Germinal center (tissue), 1 donor: ENCODE measurements around the gene PIMREG.

Source experiments
- DNase-seq: peaks from one replicate; pipeline ENCODE4 v3.0.0; 2012; ENCODE audit warnings: mixed read lengths, low spot score

Gene PIMREG

DNA sequence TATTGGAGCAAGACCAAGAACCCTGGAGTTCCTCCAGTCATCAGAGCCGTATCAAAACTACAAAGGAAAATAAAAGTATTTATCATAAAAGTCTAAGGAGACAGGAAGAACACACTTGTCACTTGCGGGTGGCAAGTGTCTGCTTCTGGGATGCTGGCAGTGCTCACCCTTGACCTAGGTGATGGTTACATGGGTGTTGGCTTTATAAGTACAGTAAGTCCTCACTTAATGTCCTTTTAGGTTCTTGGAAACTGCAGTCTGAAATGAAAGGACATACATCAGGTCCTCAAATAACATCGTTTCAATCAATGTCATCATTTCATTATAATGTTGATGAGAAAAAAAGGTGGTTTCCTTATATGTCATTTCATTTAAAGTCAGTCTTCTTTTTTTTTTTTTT is 6.3 kb upstream of the PIMREG start:
- no peak for DNase-seq

DNA sequence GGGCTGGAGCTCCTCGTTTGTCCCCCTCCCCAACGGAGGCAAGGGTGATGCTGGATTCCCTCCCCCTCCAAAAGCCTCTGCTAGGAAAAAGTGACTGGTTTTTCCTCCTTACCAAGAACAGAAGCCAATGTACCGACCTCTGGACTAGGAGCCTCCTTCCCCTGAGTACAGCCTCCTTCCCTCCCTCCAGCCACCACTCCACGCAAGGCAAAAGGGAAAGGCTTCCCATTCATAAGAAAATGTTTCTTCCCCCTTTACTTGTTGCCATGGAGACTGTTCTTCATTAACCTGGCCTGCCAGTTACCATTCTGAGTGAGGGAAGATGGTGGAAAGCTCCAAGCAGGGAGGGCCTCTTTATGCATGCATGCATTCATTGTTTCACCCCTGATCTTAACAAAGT is 4.3 kb upstream of the PIMREG start:
- no peak for DNase-seq

DNA sequence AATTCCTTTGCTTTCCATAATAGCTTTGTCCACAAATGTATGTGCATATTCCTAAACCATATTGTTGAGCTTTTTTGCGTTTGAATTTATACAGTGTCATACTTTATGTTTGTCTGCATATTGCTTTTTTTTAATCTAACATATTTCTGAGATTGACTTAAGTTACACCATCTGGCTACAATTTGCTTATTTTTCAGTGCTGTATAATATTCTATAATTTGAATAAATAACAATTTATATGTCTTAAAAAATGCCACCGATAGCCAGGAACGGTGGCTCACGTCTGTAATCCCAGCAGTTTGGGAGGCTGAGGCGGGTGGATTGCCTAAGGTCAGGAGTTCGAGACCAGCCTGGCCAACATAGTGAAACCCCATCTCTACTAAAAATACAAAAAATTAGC is 1.5 kb upstream of the PIMREG start:
- DNase-seq = no peak

DNA sequence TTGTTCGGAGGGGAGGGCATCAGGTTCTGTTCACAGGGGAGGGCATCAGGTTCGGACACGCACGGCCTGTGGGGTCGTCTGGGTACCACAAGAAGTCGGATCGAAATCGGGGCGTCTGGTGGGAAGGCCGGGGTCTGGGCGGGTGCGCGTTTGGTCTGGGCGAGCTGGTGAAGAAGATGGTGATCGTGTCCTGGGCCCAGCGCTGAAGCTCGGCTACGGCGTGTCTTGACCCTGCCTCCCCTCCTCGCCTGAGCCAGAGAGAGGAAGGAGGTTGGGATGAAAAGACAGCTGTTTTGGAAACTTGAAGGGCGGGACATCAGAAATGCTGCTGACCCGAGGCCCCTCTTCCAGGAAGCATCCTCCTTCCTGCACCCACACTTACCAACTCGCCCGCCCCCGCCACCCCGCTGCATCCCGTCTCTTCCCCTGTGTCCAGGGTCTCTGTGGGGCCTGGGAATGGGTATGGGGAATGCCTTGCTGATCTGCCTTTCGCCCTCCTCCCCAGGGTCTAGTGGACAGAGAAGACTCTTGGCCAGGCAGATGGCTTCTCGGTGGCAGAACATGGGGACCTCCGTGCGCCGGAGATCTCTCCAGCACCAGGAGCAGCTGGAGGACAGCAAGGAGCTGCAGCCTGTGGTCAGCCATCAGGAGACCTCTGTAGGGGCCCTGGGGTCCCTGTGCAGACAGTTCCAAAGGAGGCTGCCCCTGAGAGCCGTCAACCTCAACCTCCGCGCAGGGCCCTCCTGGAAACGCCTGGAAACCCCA is 498 bp downstream of the PIMREG start:
- no peak for DNase-seq

DNA sequence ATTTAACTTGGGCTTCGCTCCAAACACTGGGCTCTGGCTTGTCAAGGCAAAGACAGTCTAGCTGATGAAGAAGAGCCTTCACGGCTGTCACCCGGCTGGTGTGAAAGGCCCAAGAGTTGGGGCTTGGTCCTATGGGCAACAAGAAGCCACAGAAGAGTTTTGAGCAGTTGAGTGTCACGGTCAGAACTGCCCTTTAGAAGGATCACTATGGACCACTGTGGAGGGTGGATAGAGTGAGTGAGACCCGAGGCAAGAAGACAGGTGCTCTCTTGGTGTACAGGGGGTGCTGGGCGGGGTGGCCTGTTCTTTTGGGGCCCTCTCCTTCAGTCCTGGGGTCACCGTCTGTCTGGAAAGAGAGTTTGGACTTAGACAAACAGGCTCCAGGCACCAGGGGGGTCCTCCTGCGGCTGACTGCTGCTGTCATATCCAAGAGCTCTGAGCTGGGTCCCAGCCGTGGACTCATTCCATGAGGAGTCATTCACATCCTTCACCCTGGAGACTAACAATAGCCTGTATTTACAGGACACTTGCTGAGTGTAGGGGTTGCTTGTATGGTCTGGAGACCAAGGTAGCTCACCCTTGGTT is 2.4 kb downstream of the PIMREG start:
- no peak for DNase-seq

DNA sequence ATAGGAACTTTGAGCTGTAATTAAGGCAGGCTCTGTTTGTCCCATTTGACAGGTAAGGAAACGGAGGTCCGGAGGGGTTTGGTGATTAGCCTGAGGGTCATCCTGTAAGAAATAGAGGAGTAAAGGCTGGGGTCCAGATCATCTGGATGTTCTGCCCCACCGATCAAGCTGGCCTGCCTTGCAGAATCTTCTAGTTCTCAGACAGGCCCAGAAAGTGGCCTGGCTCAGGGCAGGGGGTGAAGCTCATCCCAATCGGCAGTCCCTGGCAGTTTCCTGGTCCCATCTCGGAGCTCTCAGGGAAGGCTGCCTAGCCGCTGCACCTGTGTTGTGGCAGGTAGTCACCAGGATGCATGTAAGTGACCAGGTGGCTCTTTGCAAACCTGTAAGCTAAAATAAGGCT is 4.2 kb downstream of the PIMREG start:
- no peak for DNase-seq

DNA sequence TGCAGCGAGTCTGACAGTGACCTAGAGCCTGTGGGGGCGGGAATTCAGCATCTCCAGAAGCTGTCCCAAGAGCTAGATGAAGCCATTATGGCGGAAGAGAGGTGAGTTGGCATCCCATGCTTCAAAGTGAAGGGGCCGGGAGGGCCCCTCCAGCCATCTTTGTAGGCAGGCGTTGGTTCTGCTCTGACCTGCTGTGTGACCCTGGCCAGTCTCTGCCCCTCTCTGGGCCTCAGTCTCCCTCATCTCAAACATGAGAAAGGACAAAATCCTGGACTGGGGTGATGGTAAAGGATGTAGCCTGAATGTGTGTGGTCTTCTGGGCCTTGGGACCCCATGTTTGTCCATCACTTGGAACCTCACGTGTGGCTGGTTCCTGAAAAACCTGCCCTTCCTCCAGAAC is 5.1 kb downstream of the PIMREG start:
- no peak for DNase-seq

DNA sequence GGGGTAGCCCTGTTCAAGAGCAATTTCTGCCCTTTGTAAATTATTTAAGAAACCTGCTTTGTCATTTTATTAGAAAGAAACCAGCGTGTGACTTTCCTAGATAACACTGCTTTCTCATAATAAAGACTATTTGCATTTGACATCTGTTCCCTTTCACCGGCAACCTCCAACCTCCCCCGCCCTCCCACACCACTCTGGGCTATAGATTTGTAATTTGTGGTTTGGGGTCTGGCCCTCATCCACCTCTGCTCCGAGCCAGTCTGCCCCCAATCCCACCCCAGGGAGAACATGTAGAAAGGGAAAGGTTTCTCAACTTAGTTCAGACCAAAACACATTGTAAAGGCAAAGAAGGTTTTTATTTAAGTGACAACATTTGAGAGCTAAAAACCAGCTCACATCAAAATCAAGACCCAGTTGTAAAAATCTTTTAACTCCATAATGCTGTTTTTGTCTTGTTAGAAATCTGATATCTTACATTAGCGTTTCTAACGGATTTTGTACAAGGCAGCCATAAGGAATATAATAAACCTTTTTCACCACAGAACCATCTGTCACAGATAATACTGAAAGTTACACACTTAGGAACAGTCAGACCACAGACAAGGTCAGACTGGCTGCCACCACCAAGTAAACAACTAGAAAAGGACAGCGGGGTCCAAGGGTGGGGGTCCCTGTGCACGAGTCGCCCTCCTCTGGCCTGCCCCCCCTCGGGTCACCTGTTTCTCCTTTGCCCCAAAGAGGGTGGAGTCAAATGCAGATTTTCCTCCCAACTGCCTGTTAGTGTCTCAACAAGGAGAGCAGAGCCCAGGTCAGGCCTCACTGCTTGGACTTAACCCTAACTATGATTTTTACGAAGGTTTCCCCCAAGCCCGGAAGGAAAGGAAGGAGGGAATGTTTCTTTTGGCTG is 6.9 kb downstream of the PIMREG start:
- DNase-seq = no peak

DNA sequence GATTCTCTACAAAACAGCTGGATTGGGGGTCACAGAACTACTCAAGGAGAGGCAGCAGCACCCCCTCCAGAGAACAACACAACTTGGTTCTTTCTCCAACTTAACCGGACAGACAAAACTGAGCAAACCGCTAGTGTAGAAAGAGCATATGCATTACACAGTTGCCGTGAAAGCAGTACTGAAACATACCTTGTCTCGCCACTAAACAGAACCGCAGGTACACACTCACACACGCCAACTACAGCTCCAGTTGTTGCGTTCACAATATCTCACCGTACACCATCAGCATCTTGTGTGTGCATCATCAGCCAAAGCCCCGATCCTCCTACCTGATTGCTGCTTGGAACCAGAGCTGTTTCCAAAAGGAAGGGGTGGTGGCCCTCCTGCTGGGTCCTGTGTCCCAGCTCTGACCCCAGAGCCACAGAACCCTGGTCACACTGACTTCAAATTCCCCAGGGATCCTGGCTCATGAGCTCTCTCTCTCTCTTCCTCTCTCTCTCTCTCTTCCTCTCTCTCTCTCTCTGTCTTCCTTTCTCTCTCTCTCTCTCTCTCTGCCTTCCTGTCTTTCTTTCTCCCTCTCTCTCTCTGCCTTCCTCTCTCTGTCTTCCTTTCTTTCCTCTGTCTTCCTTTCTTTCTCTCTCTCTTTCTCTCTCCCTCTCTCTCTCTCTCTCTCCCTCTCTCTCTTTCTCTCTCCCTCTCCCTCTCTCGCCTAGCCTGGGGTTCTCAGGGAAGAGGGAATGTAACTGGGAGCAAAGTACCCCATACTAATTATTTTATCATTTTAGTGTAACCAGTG is 8.4 kb downstream of the PIMREG start:
- no peak for DNase-seq

DNA sequence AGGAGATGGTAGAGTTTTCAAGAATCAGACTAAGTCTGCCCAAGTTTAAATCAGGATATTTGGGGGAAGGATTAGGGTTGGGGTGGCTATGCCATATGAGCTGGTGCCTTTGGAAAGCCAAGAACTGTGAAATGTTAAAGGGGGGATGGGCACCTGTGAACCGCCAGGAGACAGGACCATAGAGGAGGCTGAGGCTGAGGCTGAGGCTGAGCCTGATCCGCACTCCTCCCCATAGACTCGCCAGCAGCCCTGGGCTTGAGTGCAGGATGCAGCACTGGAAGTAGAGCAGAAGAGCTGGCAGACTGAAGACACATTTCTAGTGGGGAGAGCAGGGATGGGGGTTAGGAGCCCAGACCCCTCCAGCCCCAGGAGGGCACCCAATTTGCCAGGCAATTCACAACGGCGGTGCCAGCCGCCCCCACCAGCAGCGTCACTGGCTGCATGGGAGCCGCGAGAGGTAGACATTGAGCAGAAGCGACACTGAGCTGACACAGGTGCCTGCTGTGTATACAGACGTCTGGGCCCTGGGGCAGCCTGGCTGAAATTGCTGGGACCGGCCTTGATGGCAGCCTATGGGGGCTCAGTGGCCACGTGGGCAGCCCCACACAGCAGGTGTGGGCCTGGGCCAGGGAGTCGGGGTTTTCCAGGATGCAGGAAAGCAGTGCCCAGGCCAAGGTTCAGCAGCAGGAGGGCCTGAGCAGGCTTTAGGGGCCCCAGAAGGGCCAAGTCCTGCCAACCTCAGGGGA is 9.2 kb downstream of the PIMREG start:
- no peak for DNase-seq

DNA sequence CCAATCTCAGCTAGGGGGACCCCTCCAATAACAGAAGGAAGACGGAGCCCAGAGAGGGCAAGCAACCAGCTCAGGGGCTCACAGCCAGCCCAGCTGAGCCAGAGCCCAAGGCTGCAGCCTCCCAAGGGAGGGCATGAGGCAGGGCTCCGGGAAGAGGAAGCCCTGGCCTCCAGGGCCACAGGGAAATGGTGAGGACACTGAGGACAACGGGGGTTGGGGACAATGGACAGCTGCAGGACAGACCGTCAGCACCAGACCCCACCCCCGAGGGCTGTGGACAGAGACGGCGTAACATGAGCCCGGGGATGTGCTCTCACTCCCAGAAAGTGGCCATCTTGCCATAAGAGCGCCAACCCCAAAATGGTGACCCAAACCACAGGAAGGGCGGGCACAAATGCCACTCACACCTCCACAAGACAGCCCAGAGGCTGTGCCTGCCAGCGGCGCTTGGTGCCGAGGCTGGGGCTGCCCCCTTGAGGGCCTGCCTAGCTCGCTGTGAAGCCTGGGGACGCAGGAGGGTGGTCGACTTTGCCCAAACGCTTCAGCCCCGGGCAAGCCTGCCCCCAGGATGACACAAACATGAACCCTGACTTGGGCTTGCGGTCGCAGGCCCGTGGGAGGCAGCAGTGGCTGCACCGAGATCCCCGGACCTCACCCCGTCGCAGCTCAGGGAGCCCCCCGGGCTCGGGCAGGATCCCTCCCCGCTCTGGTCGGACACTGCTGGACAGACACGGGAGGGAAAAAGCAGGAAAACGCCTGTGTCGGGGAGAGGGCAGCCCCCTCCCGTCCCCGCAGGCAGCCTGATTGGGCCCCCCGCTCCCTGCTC is 10.5 kb downstream of the PIMREG start:
- DNase-seq = no peak

DNA sequence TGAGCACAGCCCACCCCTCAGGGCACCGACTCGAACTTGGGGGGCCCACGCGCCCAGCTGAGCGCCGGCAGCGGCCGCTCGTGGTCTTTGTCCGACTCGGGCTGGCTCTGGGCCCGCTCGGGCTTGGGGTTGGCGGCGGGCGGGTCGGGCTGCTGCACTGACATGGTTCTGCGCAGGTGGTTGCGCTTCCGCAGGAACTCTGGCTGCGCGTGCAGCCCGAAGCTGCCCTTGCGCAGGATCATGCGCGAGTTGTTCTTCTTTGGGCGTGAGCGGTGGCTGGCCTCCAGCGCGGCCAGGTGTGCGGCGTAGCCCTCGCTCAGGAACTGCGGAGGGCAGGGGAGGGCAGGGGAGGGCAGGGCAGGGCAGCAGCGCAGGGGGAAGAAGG is 11.1 kb downstream of the PIMREG start:
- DNase-seq = peak; percentile 55

DNA sequence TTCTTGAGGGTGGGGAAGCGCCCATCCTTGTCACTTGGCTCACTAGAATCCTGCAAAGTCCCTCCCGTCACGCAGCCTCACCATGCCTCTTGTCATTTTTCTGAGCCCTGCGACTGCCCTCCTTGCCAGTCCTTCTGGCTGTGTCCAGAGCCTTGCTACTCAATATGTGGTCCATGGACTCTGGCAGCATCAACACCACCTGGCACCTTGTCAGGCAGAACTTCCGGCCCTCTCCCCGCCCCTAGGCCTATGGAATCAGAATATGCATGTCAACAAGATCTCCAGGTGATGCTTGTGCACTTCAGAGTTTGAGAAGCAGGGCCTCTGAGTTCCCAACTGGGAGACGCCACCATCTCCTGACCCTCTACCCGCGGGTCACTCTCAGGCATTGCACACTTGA is 12.1 kb downstream of the PIMREG start:
- no peak for DNase-seq

DNA sequence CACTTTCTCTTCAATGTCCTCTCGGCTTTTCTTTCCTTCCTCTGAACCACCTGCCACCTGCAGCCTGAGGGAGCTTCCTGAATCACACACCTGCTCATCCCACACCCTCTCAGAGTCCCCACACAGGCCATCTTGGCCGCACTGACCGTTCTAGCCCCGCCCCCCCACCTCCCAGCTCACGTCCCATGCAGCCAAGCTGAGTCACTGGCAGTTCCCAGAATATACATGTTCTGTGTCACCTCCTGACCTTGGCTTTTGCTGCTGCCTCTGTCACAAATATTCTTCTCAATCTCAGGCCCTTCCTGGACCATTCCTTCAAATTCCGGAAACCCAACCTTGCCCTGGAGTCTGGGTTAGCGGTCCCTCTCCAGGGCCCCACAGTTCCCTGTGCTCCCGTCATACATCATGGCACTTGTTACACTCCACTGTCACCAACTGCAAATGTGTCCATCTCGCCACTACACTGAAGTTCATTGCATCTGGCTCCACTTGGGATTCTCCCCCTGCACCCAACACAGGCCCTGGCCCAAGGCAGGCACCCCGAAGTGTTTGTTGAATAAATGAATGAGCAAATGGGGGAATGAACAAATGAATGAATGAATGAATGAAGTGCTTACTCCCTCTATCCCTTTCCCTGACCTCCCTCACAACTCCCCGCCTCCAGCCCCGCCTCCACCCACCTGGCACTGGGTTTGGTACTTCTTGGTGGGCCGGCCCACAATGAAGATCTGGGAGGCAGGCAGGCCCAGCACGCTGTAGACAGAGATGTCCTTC is 12.8 kb downstream of the PIMREG start:
- DNase-seq = no peak

DNA sequence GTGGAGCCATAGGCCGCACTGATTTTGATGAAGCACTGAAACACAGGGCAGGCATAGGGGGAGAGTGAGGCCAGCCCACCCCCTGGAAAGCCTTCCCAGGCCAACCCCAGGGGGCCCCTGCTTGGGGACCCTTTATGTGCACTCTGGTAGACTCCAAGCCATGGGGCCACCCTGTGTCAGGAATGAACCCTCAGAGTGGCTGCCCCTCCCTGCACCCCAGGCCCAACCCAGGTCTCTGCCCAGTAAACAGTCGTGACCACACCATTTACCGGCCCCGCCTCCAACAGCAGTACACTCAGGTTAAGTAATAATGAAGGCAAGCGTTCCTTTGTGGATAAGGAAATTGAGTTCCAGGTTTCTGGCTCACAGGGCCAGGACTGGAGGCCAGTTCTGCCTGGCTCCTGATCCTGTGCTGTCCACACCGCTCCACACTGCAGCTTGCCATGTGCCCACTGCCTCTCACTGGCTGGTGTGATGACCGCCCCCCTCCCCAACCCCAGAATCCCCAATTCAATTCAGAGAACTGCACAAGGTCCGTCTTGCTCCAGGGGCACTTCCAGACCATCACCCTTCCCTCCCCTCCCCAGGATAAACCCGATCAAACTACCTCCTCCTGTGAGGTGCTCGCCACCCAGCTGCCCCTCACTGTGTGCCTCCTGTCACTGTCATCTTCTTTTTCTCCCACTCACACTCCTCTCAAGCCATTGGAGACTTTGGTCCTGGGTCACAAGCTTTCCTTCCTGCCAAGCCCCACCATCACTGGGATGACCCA is 13.6 kb downstream of the PIMREG start:
- DNase-seq = no peak

DNA sequence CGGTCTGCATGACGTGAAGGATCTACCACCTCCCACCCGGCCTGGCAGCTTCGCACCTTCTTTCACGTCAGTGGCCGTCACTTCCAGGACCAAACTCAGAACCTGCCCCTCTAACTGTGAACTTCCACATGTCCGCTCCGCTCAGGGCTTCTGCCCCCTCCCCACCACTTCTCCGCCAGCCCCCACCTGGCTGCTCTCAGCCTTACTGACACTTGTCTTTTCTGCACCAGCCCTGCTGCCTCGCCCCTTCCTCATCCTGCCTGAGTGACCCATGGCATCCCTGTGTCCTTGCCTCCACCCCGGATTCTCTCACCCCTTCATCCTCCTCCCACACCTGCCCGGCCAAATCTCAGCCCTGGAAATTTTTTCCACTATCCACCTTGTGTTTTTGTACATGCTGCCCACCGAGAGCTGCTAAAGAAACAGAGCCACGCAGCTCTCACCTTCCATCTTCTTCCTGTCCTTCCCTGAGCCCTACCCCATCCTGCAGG is 14.2 kb downstream of the PIMREG start:
- no peak for DNase-seq

DNA sequence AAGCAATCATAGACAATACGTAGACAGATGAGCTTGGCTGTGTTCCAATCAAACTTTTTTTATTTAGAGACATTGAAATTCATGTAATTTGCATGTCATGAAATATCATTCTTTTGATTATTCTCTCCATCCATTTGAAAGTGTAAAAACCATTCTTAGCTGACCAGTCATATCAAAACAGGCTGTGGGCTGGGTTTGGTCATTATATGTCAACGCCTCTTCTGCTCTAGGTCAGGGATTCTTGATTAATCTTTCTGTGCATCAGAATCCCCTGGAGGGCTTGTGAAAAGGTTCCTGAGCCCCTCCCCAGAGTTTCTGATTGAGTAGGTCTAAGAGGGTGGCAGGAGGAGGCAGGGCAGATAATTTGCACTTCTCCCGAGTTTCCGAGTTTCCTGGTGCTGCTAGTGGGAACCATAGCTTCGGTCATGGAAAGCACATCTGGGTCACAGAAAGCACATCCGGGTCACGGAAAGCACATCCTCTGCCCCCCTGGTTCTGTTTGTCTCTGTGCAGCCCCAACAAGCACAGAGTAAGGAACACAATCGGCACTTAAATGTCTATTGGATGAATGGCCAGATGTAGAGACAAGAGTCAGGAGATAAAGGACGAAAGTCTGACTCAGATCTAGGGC is 16.4 kb downstream of the PIMREG start:
- no peak for DNase-seq

DNA sequence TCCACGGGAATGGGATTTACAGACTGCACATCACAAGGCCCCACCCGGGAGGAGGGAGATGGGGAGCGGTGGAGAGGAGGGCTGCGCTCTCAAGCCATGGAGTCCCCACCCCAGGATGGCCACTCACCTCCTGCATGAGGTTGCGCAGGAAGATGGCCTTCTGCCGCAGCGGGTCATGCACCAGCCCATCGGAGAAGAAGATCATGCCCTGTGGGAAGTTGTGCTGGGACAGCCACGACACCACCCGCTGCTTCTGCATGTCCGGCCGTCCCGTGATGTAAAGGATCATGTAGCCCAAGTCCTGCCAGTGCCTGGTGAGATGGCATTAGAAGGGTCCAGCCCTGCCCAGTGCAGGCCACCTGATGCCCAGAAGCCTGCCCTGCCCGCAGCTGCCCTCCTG is 17.0 kb downstream of the PIMREG start:
- no peak for DNase-seq
